K562 (cell line): ENCODE measurements around the gene ARFIP2. TPM values are rescaled to one million over a fixed set of nuclear protein-coding genes. Genes with fewer than 3 reads are reported as not detected.

Source experiments
- ATAC-seq: fragments of 200-7000 bp; cut with Tn5 transposase; 3 replicates; pipeline ENCODE4 v1.9.1; 2020; ENCODE audit warnings: moderate library complexity
- BruUV-seq: library from RNA; stranded (reverse); fragments of 400-500 nt; replicated peaks from 2 replicates; lab custom pipeline; 2021; lab: Mats Ljungman, UMichigan
- CTCF ChIA-PET: fragments of 300-600 bp; formaldehyde crosslinking; extraction: SDS; loops from one replicate; lab custom pipeline; 2021; ENCODE audit warnings: low intra/inter-chr PET ratio; lab: Yijun Ruan, JAX
- POLR2A ChIA-PET: fragments of 300-600, 350-650 bp; sonication (Branson Sonifier 250); formaldehyde crosslinking; extraction: SDS; loops from one replicate; lab custom pipeline; 2021; ENCODE audit warnings: antibody characterized with exemption, inconsistent platforms; lab: Yijun Ruan, JAX
- DNase-seq, 4 experiments: peaks; one replicate each; pipeline versions ENCODE4 v3.0.0 to v3.0.0-alpha.2; 2011 to 2018; ENCODE audit warnings: low spot score in 3 of 4, mixed read lengths in 3 of 4; ENCODE audit errors: extremely low read depth in 1 of 4
- FAIRE-seq: peaks from 2 replicates; lab custom pipeline; 2011; peaks lifted over from hg19 to GRCh38; lab: Jason Lieb, UNC
- H2AFZ ChIP-seq: 2 replicates; pipeline ENCODE4 v1.6.0; 2011; ENCODE audit warnings: low read depth, low read length, control low read depth, inconsistent platforms
- H3K27ac ChIP-seq: fragments of 200-600 bp; 3 replicates; pipeline ENCODE4 v1.8.0; 2011; ENCODE audit warnings: low read depth, mild to moderate bottlenecking, control low read depth, inconsistent platforms, low read length, moderate library complexity, mixed read lengths; ENCODE audit errors: extremely low read depth
- H3K27me3 ChIP-seq, 2 experiments: fragments of 300-600 bp in 1 of 2; 2 replicates in 1 of 2; 3 replicates in 1 of 2; pipeline versions ENCODE4 v1.6.0 to v1.8.0; 2011; ENCODE audit warnings: inconsistent platforms in 2 of 2, low read length in 2 of 2, mild to moderate bottlenecking in 1 of 2, mixed read lengths in 1 of 2, moderate library complexity in 1 of 2; ENCODE audit not compliant: control insufficient read depth in 2 of 2, insufficient read depth in 2 of 2
- H3K36me3 ChIP-seq: fragments of 300-600 bp; 3 replicates; pipeline ENCODE4 v1.8.0; 2011; ENCODE audit warnings: mild to moderate bottlenecking, low read length, inconsistent platforms; ENCODE audit not compliant: control insufficient read depth, insufficient read depth
- H3K4me1 ChIP-seq, 2 experiments: fragments of 200-600 bp in 1 of 2; replicated peaks in 1 of 2; 2 replicates in 1 of 2; 3 replicates in 1 of 2; pipeline versions ENCODE4 v1.5.1 to v1.8.0; 2011; ENCODE audit warnings: inconsistent platforms in 2 of 2, low read length in 2 of 2, mild to moderate bottlenecking in 1 of 2, mixed read lengths in 1 of 2, moderate library complexity in 1 of 2; ENCODE audit not compliant: control insufficient read depth in 2 of 2, insufficient read depth in 2 of 2
- H3K4me2 ChIP-seq: 2 replicates; pipeline ENCODE4 v1.6.1; 2011; ENCODE audit warnings: low read length, control low read depth, inconsistent platforms, mixed read lengths; ENCODE audit not compliant: insufficient read depth
- H3K4me3 ChIP-seq: fragments of 200-600 bp; sonication (generic), shearing (Covaris generic); 2 replicates; pipeline ENCODE4 v1.5.1; 2016; ENCODE audit warnings: control low read depth, inconsistent platforms
- H3K79me2 ChIP-seq: fragments of 200-600 bp; 3 replicates; pipeline ENCODE4 v1.8.0; 2011; ENCODE audit warnings: low read length, inconsistent platforms; ENCODE audit not compliant: control insufficient read depth, insufficient read depth
- H3K9ac ChIP-seq, 2 experiments: 2 replicates each; pipeline versions ENCODE4 v1.6.0 to v1.6.1; 2011; ENCODE audit warnings: low read depth in 2 of 2, low read length in 2 of 2, control low read depth in 1 of 2, inconsistent platforms in 1 of 2, mild to moderate bottlenecking in 1 of 2, mixed read lengths in 1 of 2; ENCODE audit not compliant: insufficient read depth in 1 of 2
- H3K9me1 ChIP-seq: one replicate; pipeline ENCODE4 v1.6.0; 2011; ENCODE audit warnings: inconsistent platforms, mild to moderate bottlenecking, low read length, moderate library complexity; ENCODE audit not compliant: control insufficient read depth, insufficient read depth
- H3K9me3 ChIP-seq: replicated peaks from 2 replicates; pipeline ENCODE4 v1.5.1; 2011; ENCODE audit warnings: low read depth, low read length, inconsistent platforms; ENCODE audit not compliant: control insufficient read depth, insufficient read depth
- H4K20me1 ChIP-seq: replicated peaks from 2 replicates; pipeline ENCODE4 v1.6.1; 2011; ENCODE audit warnings: low read length, inconsistent platforms, mixed read lengths; ENCODE audit not compliant: control insufficient read depth, insufficient read depth
- ARNT ChIP-seq, 2 experiments: fragments of 450-650 bp; IDR thresholded peaks; 2 replicates each; pipeline ENCODE4 v1.6.1; 2016; ENCODE audit warnings: mild to moderate bottlenecking in 1 of 2
- ASH1L ChIP-seq: fragments of 450-650 bp; IDR thresholded peaks from 2 replicates; pipeline ENCODE4 v1.6.1; 2018; ENCODE audit warnings: borderline replicate concordance, mild to moderate bottlenecking, low read depth; ENCODE audit not compliant: partially characterized antibody
- ELF2 ChIP-seq: fragments of 250-450 bp; sonication (Bioruptor Pico); IDR thresholded peaks from 2 replicates; pipeline ENCODE4 v1.5.0; 2021; ENCODE audit warnings: mild to moderate bottlenecking
- ESRRB ChIP-seq: fragments of 250-450 bp; sonication (Bioruptor Pico); IDR thresholded peaks from 2 replicates; pipeline ENCODE4 v1.5.0; 2020; ENCODE audit warnings: mild to moderate bottlenecking, moderate library complexity, borderline replicate concordance
- ETV1 ChIP-seq: fragments of 450-650 bp; conservative IDR thresholded peaks from 2 replicates; pipeline ENCODE4 v1.6.1; 2016; ENCODE audit warnings: missing genetic modification characterization, control low read depth, low read depth, missing compliant biosample characterization
- EZH2 ChIP-seq: IDR thresholded peaks from 2 replicates; pipeline ENCODE4 v1.6.1; 2012; ENCODE audit warnings: low read depth, mild to moderate bottlenecking, inconsistent platforms, low read length, borderline replicate concordance
- FOSL1 ChIP-seq: fragments of 200-800 bp; sonication (Bioruptor generic); conservative IDR thresholded peaks from 2 replicates; pipeline ENCODE4 v1.6.1; 2016; ENCODE audit warnings: missing genetic modification characterization, missing compliant biosample characterization
- FOXA1 ChIP-seq: fragments of 450-650 bp; IDR thresholded peaks from 2 replicates; pipeline ENCODE4 v1.6.1; 2016; ENCODE audit warnings: mild to moderate bottlenecking, borderline replicate concordance
- FOXA3 ChIP-seq, 2 experiments: fragments of 450-650 bp in 1 of 2; sonication (generic) in 1 of 2; formaldehyde crosslinking; IDR thresholded peaks in 1 of 2; conservative IDR thresholded peaks in 1 of 2; 2 replicates each; pipeline versions ENCODE4 v1.4.0 to v1.8.0; 2020 to 2022; ENCODE audit warnings: mild to moderate bottlenecking in 2 of 2, missing genetic modification reagents in 1 of 2
- GTF2A2 ChIP-seq: IDR thresholded peaks from 2 replicates; pipeline ENCODE4 v1.6.1; 2016; ENCODE audit warnings: mild to moderate bottlenecking, missing genetic modification characterization, missing compliant biosample characterization
- MED1 ChIP-seq: sonication (generic); formaldehyde crosslinking; IDR thresholded peaks from 2 replicates; pipeline ENCODE4 v1.8.1; 2023; ENCODE audit warnings: missing genetic modification reagents, borderline replicate concordance
- NFIC ChIP-seq: fragments of 450-650 bp; IDR thresholded peaks from 2 replicates; pipeline ENCODE4 v1.6.1; 2017; ENCODE audit warnings: mild to moderate bottlenecking, inconsistent platforms
- POLR2A ChIP-seq: fragments of 450-650 bp; conservative IDR thresholded peaks from 2 replicates; pipeline ENCODE4 v1.6.1; 2016
- POLR2AphosphoS5 ChIP-seq: IDR thresholded peaks from 2 replicates; pipeline ENCODE4 v1.6.1; 2011; ENCODE audit warnings: mild to moderate bottlenecking, low read depth, low read length, moderate library complexity; ENCODE audit not compliant: control insufficient read depth, insufficient read depth
- TAF9B ChIP-seq: fragments of 450-650 bp; IDR thresholded peaks from 2 replicates; pipeline ENCODE4 v1.6.1; 2018; ENCODE audit warnings: mild to moderate bottlenecking; ENCODE audit not compliant: partially characterized antibody
- ZKSCAN1 ChIP-seq: fragments of 150-350 bp; IDR thresholded peaks from 2 replicates; pipeline ENCODE4 v1.6.1; 2016; ENCODE audit warnings: low read depth, low read length
- ZMIZ1 ChIP-seq, 2 experiments: fragments of 150-350 bp in 1 of 2; IDR thresholded peaks; 2 replicates each; pipeline ENCODE4 v1.6.1; 2012 to 2016; ENCODE audit warnings: low read depth in 2 of 2, low read length in 2 of 2, mild to moderate bottlenecking in 1 of 2, moderate library complexity in 1 of 2
- ZNF23 ChIP-seq: fragments of 250-450 bp; sonication (Bioruptor Pico); IDR thresholded peaks from 2 replicates; pipeline ENCODE4 v1.4.0; 2020; ENCODE audit warnings: mild to moderate bottlenecking
- ZNF699 ChIP-seq: fragments of 250-450 bp; sonication (Bioruptor Pico); IDR thresholded peaks from 2 replicates; pipeline ENCODE4 v1.8.0; 2021; ENCODE audit warnings: mild to moderate bottlenecking, moderate library complexity; ENCODE audit not compliant: insufficient replicate concordance
- ZNF77 ChIP-seq: fragments of 250-450 bp; sonication (Bioruptor Pico); IDR thresholded peaks from 2 replicates; pipeline ENCODE4 v1.5.0; 2020
- WGBS: fragments of 100-300 bp; shearing (Covaris generic); methylation state at CpG from one replicate; pipeline ENCODE4 v1.1.6; 2016; ENCODE audit warnings: low coverage, mixed read lengths; ENCODE audit not compliant: insufficient coverage; ENCODE audit errors: missing lambda C conversion rate; 5-methylcytosine and 5-hydroxymethylcytosine counted together
- in situ Hi-C: fragments of 300-500 bp; cut with MboI; formaldehyde crosslinking; loops from 4 replicates; pipeline ENCODE4 v1.15.0; 2018; ENCODE audit warnings: inconsistent platforms, mixed read lengths
- intact Hi-C: fragments of 100-400 bp; cut with micrococcal nuclease; formaldehyde crosslinking; loops from 2 replicates; pipeline ENCODE4 v1.14.2; 2022
- polyA plus RNA-seq, 8 experiments: library from polyadenylated mRNA; depleted of rRNA in 4 of 8; stranded (reverse) in 5 of 8; unstranded in 3 of 8; fragments of >200 nt; fragmentation: Nextera tagmentation in 2 of 8; fragmentation: Illumina TruSeq in 1 of 8; extraction: Ambion mirVana in 2 of 8; extraction: Trizol in 1 of 8; gene quantifications; 2 replicates each; pipeline versions ENCODE4 v1.2.1 to v1.2.3, GENCODE V29; 2011 to 2014; ENCODE audit warnings: inconsistent platforms in 1 of 8, missing spikeins in 1 of 8
- total RNA-seq, 7 experiments: library from RNA; depleted of rRNA in 6 of 7; stranded (reverse); fragments of >200 nt in 6 of 7; fragmentation: Illumina TruSeq in 2 of 7; extraction: Trizol in 2 of 7; gene quantifications; 2 replicates each; pipeline versions ENCODE4 v1.2.1 to v1.2.3, GENCODE V29; 2011 to 2021; ENCODE audit warnings: low replicate concordance in 1 of 7

Gene ARFIP2
- total and polyA plus RNA-seq, 9 of the 15 experiments (the other 6 are each of a cell fraction or from before 2014, with no cell fraction given): 11.8 to 74.1 (median 41.0) TPM

GRCh38 chr11:6481924-6482275, 769 bp upstream of the ARFIP2 start (continued):
- peak in 1 of 2 experiments; percentile 74; a peak in 1 of 4 replicates for TF ChIP-seq FOXA3 (CRISPR knock-in tag; conservative IDR thresholded peaks at IDR 0.05 in 1 of 2, IDR thresholded peaks at IDR 0.05 in 1 of 2)
- TF ChIP-seq, all 486 proteins: peak for 12

GRCh38 chr11:6480299-6480914, 724 bp downstream of the ARFIP2 start:
- Histone ChIP-seq H3K4me2 (peak overlapping the region; percentile 97), H3K27ac (peak overlapping the region; percentile 93), H3K4me3 (peak overlapping the region; percentile 87), H3K9ac (peak overlapping the region; percentile 95 to 99), H3K4me1 (peaks cover 14 to 17% of the 10 kb centered on the region in 2 experiments; a peak in 4 of 5 replicates), H3K79me2 (peaks cover 53% of the 10 kb centered on the region), H4K20me1 (no peaks in the 10 kb centered on the region; the same call in 1 of the 2 replicates), H2AFZ (no peak overlapping the region), H3K9me3 (no peaks in the 10 kb centered on the region), H3K27me3 (no peaks in the 10 kb centered on the region), H3K36me3 (peaks cover 75% of the 10 kb centered on the region), H3K9me1 (no peaks in the 10 kb centered on the region)
- DNase-seq: no peak
- FAIRE-seq: no peak
- ChIA-PET POLR2A (no interaction called here), CTCF (no interaction called here)
- in situ Hi-C loops: no loop called here
- 28% methylated on average over 9 of the region's 9 CpGs for WGBS
- intact Hi-C loops: no loop called here
- TSS peak; percentile 58 for BruUV-seq
- no peak for ATAC-seq
- TF ChIP-seq TAF9B (no peak), MED1 (CRISPR knock-in tag) (no peak), POLR2A (no peak), FOSL1 (tag) (no peak), ESRRB (CRISPR knock-in tag) (no peak), ZKSCAN1 (peak; percentile 84), ZNF77 (CRISPR knock-in tag) (no peak), NFIC (peak; percentile 24), POLR2AphosphoS5 (peak; percentile 36; the same call in 1 of the 2 replicates), ASH1L (no peak), ZNF699 (CRISPR knock-in tag) (no peak), GTF2A2 (tag) (no peak), ARNT (IDR thresholded peaks at IDR 0.05) (no peak), ZNF23 (CRISPR knock-in tag) (no peak), ZMIZ1 (IDR thresholded peaks at IDR 0.05; ENCODE audit: low read depth in 2 of 2, low read length in 2 of 2) (no peak), EZH2 (no peak), FOXA1 (no peak), ELF2 (no peak), ETV1 (tag) (no peak)
